ENCODE data around the gene SMC5. TPM values are rescaled to one million over a fixed set of nuclear protein-coding genes. Genes with fewer than 3 reads are reported as not detected.

The SMC5 gene
- total RNA-seq, 1 experiment from 2014 or later: 31.9 TPM

DNA sequence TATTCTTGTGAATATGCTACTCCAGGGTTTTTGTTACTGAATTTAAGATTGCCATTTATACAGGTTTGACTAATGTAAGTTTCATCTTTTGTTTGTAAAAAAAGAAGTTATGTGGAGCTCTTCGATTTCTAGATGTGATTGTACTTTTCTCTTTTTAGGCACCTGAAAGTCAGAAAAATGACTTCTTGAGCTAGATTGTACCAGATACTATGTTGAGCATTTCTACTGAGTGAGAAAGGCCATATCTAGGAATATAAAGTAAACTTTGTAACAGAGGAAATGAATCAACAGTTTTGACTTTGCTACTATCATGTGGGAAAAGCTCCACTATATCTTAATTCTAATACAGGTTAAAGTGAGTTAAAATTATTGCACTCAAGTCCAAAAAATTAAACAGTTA is 25.1 kb downstream of the SMC5 start:
- Mint-ChIP-seq H3K27me3 (ENCODE audit: insufficient read depth, unreplicated experiment) (no peaks in the 10 kb centered on the region), H3K36me3 (ENCODE audit: insufficient read depth, unreplicated experiment) (peaks cover 93% of the 10 kb centered on the region), H3K27ac (ENCODE audit: low read depth, unreplicated experiment) (no peak overlapping the region), H3K9me3 (ENCODE audit: unreplicated experiment) (no peaks in the 10 kb centered on the region), H3K4me1 (ENCODE audit: insufficient read depth, unreplicated experiment) (no peaks in the 10 kb centered on the region), H3K4me3 (ENCODE audit: unreplicated experiment) (no peak overlapping the region)
- BruUV-seq (replicated peaks): no TSS peak
- CTCF ChIA-PET: interaction anchor here (0.6 to 0.7 kb wide), 2 partner anchors 27 to 1471 kb away, joined by 3 read pairs; no protein-coding TSS in a partner anchor
- POLR2A ChIA-PET: interaction anchor here (0.6 kb wide), 1 partner anchor 315 kb away, joined by 3 read pairs; no protein-coding TSS in a partner anchor
- TF ChIP-seq, protein P1, sequence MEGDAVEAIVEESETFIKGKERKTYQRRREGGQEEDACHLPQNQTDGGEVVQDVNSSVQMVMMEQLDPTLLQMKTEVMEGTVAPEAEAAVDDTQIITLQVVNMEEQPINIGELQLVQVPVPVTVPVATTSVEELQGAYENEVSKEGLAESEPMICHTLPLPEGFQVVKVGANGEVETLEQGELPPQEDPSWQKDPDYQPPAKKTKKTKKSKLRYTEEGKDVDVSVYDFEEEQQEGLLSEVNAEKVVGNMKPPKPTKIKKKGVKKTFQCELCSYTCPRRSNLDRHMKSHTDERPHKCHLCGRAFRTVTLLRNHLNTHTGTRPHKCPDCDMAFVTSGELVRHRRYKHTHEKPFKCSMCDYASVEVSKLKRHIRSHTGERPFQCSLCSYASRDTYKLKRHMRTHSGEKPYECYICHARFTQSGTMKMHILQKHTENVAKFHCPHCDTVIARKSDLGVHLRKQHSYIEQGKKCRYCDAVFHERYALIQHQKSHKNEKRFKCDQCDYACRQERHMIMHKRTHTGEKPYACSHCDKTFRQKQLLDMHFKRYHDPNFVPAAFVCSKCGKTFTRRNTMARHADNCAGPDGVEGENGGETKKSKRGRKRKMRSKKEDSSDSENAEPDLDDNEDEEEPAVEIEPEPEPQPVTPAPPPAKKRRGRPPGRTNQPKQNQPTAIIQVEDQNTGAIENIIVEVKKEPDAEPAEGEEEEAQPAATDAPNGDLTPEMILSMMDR (IDR thresholded peaks at IDR 0.05; ENCODE audit: unreplicated experiment): no peak
- intact Hi-C loops (cut with micrococcal nuclease): no loop called here
- DNase-seq (ENCODE audit: unreplicated experiment): no peak

- POLR2A ChIA-PET: no interaction called here
These were observed 26.5 kb downstream of the SMC5 start for GRCh38 chr9:70285246-70285645.

DNA sequence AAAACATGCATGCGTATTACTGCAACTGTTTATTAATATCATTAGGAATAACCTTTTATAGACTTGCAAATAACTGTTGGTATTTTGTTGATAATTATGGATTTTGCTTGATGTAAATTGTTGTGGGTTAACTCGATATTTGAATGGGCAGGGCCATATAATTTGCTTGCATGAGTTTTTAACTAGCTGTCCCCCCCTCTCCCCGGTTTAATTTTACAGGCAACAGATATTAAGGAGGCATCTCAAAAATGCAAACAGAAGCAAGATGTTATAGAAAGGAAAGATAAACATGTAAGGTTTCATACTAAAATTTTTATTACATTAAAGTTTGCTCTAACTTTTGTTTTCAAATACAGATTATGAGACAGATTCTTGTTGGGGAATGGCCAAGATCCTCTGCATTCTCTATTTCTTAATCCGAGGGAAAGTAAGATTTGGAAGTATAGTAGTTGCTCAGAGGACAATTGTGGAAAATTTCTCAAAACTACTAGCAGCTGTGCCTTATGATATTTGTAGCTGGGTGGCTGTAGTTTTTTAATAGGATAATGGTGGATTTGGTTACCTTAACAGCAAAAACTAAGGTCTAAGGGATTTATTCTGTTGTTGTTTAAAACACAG is 27.3 kb downstream of the SMC5 start:
- Mint-ChIP-seq H3K4me3 (ENCODE audit: unreplicated experiment) (no peak overlapping the region), H3K36me3 (ENCODE audit: insufficient read depth, unreplicated experiment) (peaks cover 89% of the 10 kb centered on the region), H3K4me1 (ENCODE audit: insufficient read depth, unreplicated experiment) (no peaks in the 10 kb centered on the region), H3K27ac (ENCODE audit: low read depth, unreplicated experiment) (no peak overlapping the region), H3K9me3 (ENCODE audit: unreplicated experiment) (no peaks in the 10 kb centered on the region), H3K27me3 (ENCODE audit: insufficient read depth, unreplicated experiment) (no peaks in the 10 kb centered on the region)
- TF ChIP-seq, protein P1 (IDR thresholded peaks at IDR 0.05; ENCODE audit: unreplicated experiment): no peak
- no peak for DNase-seq (ENCODE audit: unreplicated experiment)
- ChIA-PET POLR2A (interaction anchor here (1.7 kb wide), 1 partner anchor 20 kb away, joined by 3 read pairs; no protein-coding TSS in a partner anchor), CTCF (interaction anchor here (0.7 kb wide), 2 partner anchors 483 to 1651 kb away, joined by 3 to 4 read pairs; no protein-coding TSS in a partner anchor)
- intact Hi-C loops (cut with micrococcal nuclease): no loop called here
- no TSS peak for BruUV-seq (replicated peaks)

More at GRCh38 chr9:70285246-70285645, 26.5 kb downstream of the SMC5 start:
- TF ChIP-seq, protein P1 (IDR thresholded peaks at IDR 0.05; ENCODE audit: unreplicated experiment): no peak
- Mint-ChIP-seq H3K4me3 (ENCODE audit: unreplicated experiment) (no peak overlapping the region), H3K27ac (ENCODE audit: low read depth, unreplicated experiment) (no peak overlapping the region), H3K9me3 (ENCODE audit: unreplicated experiment) (no peaks in the 10 kb centered on the region), H3K4me1 (ENCODE audit: insufficient read depth, unreplicated experiment) (no peaks in the 10 kb centered on the region), H3K27me3 (ENCODE audit: insufficient read depth, unreplicated experiment) (no peaks in the 10 kb centered on the region), H3K36me3 (ENCODE audit: insufficient read depth, unreplicated experiment) (peaks cover 90% of the 10 kb centered on the region)
- BruUV-seq (replicated peaks): no TSS peak
- no peak for DNase-seq (ENCODE audit: unreplicated experiment)
- intact Hi-C loops (cut with micrococcal nuclease): no loop called here
- CTCF ChIA-PET: interaction anchor here (0.7 kb wide), 2 partner anchors 14 to 484 kb away, joined by 3 to 4 read pairs; no protein-coding TSS in a partner anchor

DNA sequence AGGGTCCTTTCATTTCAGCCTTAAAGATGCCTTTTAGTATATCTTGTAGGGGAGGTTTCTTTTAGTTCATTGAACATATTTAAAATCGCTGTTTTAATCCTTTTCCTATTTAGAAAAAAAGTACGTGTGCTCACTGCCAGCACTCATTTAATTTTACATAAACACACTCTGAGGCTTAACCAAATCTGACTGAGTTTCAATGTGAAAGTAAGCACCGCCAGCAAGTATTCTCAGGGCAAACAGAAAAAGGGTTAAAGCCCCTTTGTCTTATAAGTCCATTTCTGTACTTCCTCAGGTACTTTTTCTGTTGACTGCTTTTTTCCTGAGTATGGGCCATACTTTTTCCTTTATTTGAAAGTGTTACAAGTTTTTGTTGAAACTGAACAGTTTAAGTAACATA is 31.8 kb downstream of the SMC5 start:
- H3K9me3 Mint-ChIP-seq (ENCODE audit: unreplicated experiment): peaks cover 11% of the 10 kb centered on the region
- TF ChIP-seq, protein P1 (IDR thresholded peaks at IDR 0.05; ENCODE audit: unreplicated experiment): no peak
- H3K36me3 Mint-ChIP-seq (ENCODE audit: insufficient read depth, unreplicated experiment): peaks cover 83% of the 10 kb centered on the region
- POLR2A ChIA-PET: no interaction called here
- intact Hi-C loops (cut with micrococcal nuclease): no loop called here
- peaks cover 8% of the 10 kb centered on the region for H3K4me1 Mint-ChIP-seq (ENCODE audit: insufficient read depth, unreplicated experiment)
- no peak overlapping the region for H3K27ac Mint-ChIP-seq (ENCODE audit: low read depth, unreplicated experiment)
- BruUV-seq (replicated peaks): no TSS peak
- H3K4me3 Mint-ChIP-seq (ENCODE audit: unreplicated experiment): no peak overlapping the region
- H3K27me3 Mint-ChIP-seq (ENCODE audit: insufficient read depth, unreplicated experiment): no peaks in the 10 kb centered on the region
- DNase-seq (ENCODE audit: unreplicated experiment): no peak
- CTCF ChIA-PET: no interaction called here

Measured in MCF 10A (cell line).